ENCODE data around the gene TRIM2. TPM values are rescaled to one million over a fixed set of nuclear protein-coding genes. Genes with fewer than 3 reads are reported as not detected.
A peak's percentile ranks its signal among the peaks of the same experiment; 100 is the strongest.

Gene TRIM2
- total RNA-seq, 1 donor from 2014 or later = 50.1 TPM

GRCh38 chr4:153281476-153281875 is 77.2 kb downstream of the TRIM2 start:
- DNase-seq (ENCODE audit: low spot score in 2 of 2, unreplicated experiment in 2 of 2) = no peak
- TF ChIP-seq, protein P1, sequence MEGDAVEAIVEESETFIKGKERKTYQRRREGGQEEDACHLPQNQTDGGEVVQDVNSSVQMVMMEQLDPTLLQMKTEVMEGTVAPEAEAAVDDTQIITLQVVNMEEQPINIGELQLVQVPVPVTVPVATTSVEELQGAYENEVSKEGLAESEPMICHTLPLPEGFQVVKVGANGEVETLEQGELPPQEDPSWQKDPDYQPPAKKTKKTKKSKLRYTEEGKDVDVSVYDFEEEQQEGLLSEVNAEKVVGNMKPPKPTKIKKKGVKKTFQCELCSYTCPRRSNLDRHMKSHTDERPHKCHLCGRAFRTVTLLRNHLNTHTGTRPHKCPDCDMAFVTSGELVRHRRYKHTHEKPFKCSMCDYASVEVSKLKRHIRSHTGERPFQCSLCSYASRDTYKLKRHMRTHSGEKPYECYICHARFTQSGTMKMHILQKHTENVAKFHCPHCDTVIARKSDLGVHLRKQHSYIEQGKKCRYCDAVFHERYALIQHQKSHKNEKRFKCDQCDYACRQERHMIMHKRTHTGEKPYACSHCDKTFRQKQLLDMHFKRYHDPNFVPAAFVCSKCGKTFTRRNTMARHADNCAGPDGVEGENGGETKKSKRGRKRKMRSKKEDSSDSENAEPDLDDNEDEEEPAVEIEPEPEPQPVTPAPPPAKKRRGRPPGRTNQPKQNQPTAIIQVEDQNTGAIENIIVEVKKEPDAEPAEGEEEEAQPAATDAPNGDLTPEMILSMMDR (IDR thresholded peaks at IDR 0.05; ENCODE audit: unreplicated experiment) = no peak
- peak overlapping the region; percentile 1 for H3K27ac Mint-ChIP-seq
- no peak overlapping the region for H3K4me3 Mint-ChIP-seq
- H3K9me3 Mint-ChIP-seq = peaks cover 21% of the 10 kb centered on the region
- no peaks in the 10 kb centered on the region for H3K4me1 Mint-ChIP-seq
- H3K27me3 Mint-ChIP-seq (ENCODE audit: low read depth) = no peaks in the 10 kb centered on the region
- peaks cover 40% of the 10 kb centered on the region for H3K36me3 Mint-ChIP-seq

GRCh38 chr4:153282023-153282422 is 77.8 kb downstream of the TRIM2 start:
- Mint-ChIP-seq H3K27ac (no peak overlapping the region), H3K4me1 (no peaks in the 10 kb centered on the region), H3K9me3 (peaks cover 21% of the 10 kb centered on the region)

GRCh38 chr4:153283260-153283659 is 79.0 kb downstream of the TRIM2 start:
- no peak overlapping the region for H3K4me3 Mint-ChIP-seq
- no peaks in the 10 kb centered on the region for H3K4me1 Mint-ChIP-seq
- no peaks in the 10 kb centered on the region for H3K27me3 Mint-ChIP-seq (ENCODE audit: low read depth)
- TF ChIP-seq, protein P1 (IDR thresholded peaks at IDR 0.05; ENCODE audit: unreplicated experiment) = no peak
- peaks cover 22% of the 10 kb centered on the region for H3K9me3 Mint-ChIP-seq
- H3K36me3 Mint-ChIP-seq = peaks cover 51% of the 10 kb centered on the region
- H3K27ac Mint-ChIP-seq = no peak overlapping the region
- DNase-seq (ENCODE audit: low spot score in 2 of 2, unreplicated experiment in 2 of 2) = no peak

More at GRCh38 chr4:153282023-153282422, 77.8 kb downstream of the TRIM2 start:
- Mint-ChIP-seq H3K36me3 (peaks cover 44% of the 10 kb centered on the region), H3K27me3 (ENCODE audit: low read depth) (no peaks in the 10 kb centered on the region), H3K4me3 (no peak overlapping the region)
- TF ChIP-seq, protein P1 (IDR thresholded peaks at IDR 0.05; ENCODE audit: unreplicated experiment) = no peak
- no peak for DNase-seq (ENCODE audit: low spot score in 2 of 2, unreplicated experiment in 2 of 2)

DNA sequence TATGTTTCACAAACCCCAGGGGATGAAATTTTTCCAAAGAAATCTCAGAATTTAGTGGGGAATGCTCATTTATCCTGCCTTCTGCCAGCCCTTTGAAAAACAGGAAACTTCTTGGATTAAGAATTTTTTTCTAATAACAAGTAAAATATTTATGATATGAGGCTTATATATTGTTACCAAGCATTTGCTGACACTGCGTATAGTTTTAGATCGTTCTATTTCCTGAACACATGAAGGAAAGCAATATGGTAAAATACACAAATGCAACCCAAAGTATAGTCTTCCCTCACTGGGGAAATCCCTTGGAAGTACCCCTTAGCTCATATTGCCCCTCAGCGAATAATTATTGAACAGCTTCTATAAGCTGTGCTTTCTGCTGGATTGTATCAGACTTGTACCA is 85.9 kb downstream of the TRIM2 start:
- Mint-ChIP-seq H3K4me1 (peaks cover 20% of the 10 kb centered on the region), H3K9me3 (peaks cover 25% of the 10 kb centered on the region), H3K27ac (no peak overlapping the region), H3K36me3 (peaks cover 42% of the 10 kb centered on the region), H3K27me3 (ENCODE audit: low read depth) (no peaks in the 10 kb centered on the region), H3K4me3 (no peak overlapping the region)
- no peak for DNase-seq (ENCODE audit: low spot score in 2 of 2, unreplicated experiment in 2 of 2)
- TF ChIP-seq, protein P1 (IDR thresholded peaks at IDR 0.05; ENCODE audit: unreplicated experiment) = no peak

DNA sequence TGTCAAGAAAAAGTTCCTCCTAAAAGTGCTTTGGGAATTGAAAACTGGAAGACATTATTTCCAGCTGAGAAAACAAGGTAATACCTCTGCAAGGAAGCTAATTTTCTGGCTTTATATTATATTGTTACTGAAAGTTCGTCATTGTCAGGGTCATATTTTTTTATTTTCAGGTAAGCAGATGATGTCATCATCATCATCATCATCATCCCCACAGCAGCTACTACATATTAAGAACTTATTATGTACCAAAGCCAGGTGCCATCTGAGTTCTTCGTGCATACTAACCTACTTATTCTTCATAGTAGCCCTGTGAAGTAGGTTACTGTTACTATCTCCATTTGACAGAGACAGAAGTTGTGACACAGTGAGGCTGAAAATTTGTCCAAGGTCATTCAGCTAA is 87.3 kb downstream of the TRIM2 start:
- TF ChIP-seq, protein P1 (IDR thresholded peaks at IDR 0.05; ENCODE audit: unreplicated experiment) = no peak
- Mint-ChIP-seq H3K4me3 (no peak overlapping the region), H3K27ac (no peak overlapping the region), H3K36me3 (peaks cover 31% of the 10 kb centered on the region), H3K9me3 (peaks cover 14% of the 10 kb centered on the region), H3K4me1 (peaks cover 34% of the 10 kb centered on the region), H3K27me3 (ENCODE audit: low read depth) (no peaks in the 10 kb centered on the region)
- DNase-seq (ENCODE audit: low spot score in 2 of 2, unreplicated experiment in 2 of 2) = no peak

Data from mesothelial cell of epicardium (in vitro differentiated cells).